Type B pancreatic cell (in vitro differentiated cells): ENCODE results near the gene NUDT3. TPM values are rescaled to one million over a fixed set of nuclear protein-coding genes. Genes with fewer than 3 reads are reported as not detected.

Experiments
- DNase-seq: peaks from one replicate; pipeline ENCODE4 v3.0.0; 2021; ENCODE audit warnings: mixed read lengths; ENCODE audit not compliant: unreplicated experiment; ENCODE audit errors: extremely low spot score
- H3K27ac Mint-ChIP-seq: 2 replicates; pipeline ENCODE4 v1.8.0; 2021; ENCODE audit warnings: mild to moderate bottlenecking, mixed read lengths
- H3K27me3 Mint-ChIP-seq: 2 replicates; pipeline ENCODE4 v1.8.0; 2021; ENCODE audit warnings: mixed read lengths
- H3K36me3 Mint-ChIP-seq: 2 replicates; pipeline ENCODE4 v1.8.0; 2021; ENCODE audit warnings: mixed read lengths
- H3K4me1 Mint-ChIP-seq: one replicate; pipeline ENCODE4 v1.8.0; 2021; ENCODE audit warnings: mixed read lengths; ENCODE audit not compliant: unreplicated experiment
- H3K4me3 Mint-ChIP-seq: 2 replicates; pipeline ENCODE4 v1.8.0; 2021; ENCODE audit warnings: mild to moderate bottlenecking, mixed read lengths
- H3K9me3 Mint-ChIP-seq: 2 replicates; pipeline ENCODE4 v1.8.0; 2021; ENCODE audit warnings: mixed read lengths
- total RNA-seq: library from RNA; stranded (reverse); gene quantifications from 2 replicates; pipeline ENCODE4 v1.2.1, GENCODE V29; 2021; ENCODE audit warnings: low replicate concordance
- TF ChIP-seq, protein P1 (sequence below): fragments of 200-600 bp; sonication (generic); conservative IDR thresholded peaks from 2 replicates; pipeline ENCODE4 v1.5.0; 2021; ENCODE audit warnings: antibody characterized with exemption, mild to moderate bottlenecking

The NUDT3 gene
- total RNA-seq, 1 donor from 2014 or later, result 31.9 TPM

DNA sequence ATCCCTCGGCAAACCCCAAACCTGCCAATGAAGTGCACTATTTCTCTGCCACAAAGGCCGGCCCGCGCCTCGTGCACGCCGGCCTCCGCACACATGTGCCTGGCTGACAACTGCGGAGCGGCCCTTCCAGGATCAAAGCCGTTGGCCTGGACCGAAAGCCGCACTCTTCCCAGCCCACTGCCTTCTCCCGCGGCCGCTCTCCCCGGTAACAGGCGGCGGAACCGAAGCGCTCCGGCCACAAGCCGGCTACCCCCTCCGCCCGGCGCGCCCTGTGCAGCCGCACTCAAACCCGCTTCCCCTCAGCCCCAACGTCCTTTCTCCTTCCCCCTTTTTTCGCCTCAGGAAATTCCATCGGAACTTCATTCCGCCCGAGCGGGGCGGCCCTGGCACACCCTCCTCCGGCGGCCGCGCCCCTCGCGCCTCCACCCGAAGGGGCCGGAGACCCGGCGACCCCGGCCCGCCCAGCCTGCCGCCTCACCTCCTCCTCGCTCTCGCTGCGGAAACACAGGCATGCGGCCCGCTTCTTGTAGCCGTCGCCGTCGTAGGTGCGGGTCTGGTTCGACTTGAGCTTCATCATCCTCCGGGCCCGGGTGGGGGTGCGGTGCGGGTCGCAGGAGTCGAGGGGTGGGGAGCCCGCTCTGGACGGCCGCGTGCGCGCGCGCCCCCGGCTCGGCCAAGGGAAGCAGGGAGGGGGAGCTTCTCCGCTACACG, 528 bp downstream of the NUDT3 start:
- Mint-ChIP-seq H3K27ac (no peak overlapping the region), H3K4me1 (peaks cover 22% of the 10 kb centered on the region), H3K36me3 (no peaks in the 10 kb centered on the region), H3K4me3 (no peak overlapping the region), H3K9me3 (no peaks in the 10 kb centered on the region), H3K27me3 (no peaks in the 10 kb centered on the region)
- DNase-seq, result peak; percentile 81
- TF ChIP-seq, protein P1, sequence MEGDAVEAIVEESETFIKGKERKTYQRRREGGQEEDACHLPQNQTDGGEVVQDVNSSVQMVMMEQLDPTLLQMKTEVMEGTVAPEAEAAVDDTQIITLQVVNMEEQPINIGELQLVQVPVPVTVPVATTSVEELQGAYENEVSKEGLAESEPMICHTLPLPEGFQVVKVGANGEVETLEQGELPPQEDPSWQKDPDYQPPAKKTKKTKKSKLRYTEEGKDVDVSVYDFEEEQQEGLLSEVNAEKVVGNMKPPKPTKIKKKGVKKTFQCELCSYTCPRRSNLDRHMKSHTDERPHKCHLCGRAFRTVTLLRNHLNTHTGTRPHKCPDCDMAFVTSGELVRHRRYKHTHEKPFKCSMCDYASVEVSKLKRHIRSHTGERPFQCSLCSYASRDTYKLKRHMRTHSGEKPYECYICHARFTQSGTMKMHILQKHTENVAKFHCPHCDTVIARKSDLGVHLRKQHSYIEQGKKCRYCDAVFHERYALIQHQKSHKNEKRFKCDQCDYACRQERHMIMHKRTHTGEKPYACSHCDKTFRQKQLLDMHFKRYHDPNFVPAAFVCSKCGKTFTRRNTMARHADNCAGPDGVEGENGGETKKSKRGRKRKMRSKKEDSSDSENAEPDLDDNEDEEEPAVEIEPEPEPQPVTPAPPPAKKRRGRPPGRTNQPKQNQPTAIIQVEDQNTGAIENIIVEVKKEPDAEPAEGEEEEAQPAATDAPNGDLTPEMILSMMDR, result no peak

GRCh38 chr6:34391473-34391785, 1.0 kb downstream of the NUDT3 start:
- Mint-ChIP-seq H3K9me3 (no peaks in the 10 kb centered on the region), H3K27me3 (no peaks in the 10 kb centered on the region), H3K27ac (no peak overlapping the region), H3K4me3 (no peak overlapping the region), H3K36me3 (no peaks in the 10 kb centered on the region), H3K4me1 (peaks cover 24% of the 10 kb centered on the region)
- no peak for DNase-seq
- TF ChIP-seq, protein P1, result no peak

DNA sequence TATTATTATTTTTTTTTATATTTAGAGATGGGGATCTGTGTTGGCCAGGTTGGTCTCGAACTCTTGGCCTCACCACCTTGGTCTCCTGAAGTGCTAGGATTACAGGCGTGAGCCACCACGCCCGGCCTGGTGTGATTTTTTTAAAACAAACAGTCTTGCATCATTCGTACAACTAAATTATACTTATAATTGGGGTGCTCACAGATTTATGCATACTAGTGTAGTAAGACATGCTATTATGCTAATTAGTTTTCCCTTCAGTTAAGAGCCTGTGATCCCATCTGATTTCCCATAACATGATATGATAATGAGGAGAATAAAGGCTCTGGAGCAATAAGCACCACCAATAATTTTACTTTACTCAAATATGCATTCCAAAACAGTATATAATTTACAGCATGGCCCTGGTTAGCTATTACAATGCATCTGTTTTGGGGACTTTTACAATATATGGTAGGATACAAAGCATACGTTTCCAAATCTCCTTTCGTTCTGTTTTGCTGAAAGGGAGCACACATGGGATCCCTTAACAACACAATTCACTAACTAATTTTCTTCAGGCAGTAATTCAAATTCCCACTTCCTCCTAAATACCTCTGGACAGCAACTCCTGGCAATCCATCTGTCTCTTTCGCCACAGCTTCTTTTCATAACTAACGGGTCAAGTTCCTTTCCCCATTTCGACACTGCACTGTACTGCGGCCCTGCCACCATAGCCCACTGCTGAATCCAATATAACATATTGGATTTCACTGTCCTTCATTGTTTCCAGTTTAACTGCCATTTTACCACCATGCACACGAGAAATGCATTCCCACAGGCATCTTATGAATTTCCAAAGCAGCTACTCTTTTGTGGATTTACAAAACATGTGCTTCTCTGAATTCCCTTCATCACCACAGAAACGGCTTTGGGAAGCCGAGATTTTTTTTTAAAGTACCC, 1.7 kb downstream of the NUDT3 start:
- H3K27ac Mint-ChIP-seq, result no peak overlapping the region
- H3K4me3 Mint-ChIP-seq, result no peak overlapping the region
- H3K36me3 Mint-ChIP-seq, result no peaks in the 10 kb centered on the region
- no peaks in the 10 kb centered on the region for H3K9me3 Mint-ChIP-seq
- H3K27me3 Mint-ChIP-seq, result no peaks in the 10 kb centered on the region
- DNase-seq, result no peak
- H3K4me1 Mint-ChIP-seq, result peaks cover 30% of the 10 kb centered on the region
- TF ChIP-seq, protein P1, result no peak

DNA sequence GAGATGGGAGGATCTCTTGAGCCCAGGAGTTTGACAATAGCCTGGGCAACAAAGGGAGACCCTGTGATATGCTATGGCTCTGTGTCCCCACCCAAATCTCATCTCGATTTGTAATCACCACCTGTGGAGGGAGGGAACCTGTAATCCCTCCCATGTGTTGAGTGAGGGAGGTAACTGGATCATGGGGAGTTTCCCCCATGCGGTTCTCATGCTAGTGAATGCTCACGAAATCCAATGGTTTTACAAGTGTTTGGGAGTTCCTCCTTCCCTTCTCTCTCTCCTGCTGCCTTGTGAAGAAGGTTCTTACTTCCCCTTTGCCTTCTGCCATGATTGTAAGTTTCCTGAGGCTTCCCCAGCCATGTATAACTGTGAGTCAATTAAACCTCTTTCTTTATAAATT, 3.4 kb downstream of the NUDT3 start:
- no peak for DNase-seq
- Mint-ChIP-seq H3K9me3 (no peaks in the 10 kb centered on the region), H3K27me3 (no peaks in the 10 kb centered on the region), H3K4me3 (no peak overlapping the region), H3K27ac (no peak overlapping the region), H3K4me1 (peaks cover 42% of the 10 kb centered on the region), H3K36me3 (no peaks in the 10 kb centered on the region)
- TF ChIP-seq, protein P1, result no peak

GRCh38 chr6:34388421-34388820, 4.0 kb downstream of the NUDT3 start:
- no peak overlapping the region for H3K4me3 Mint-ChIP-seq
- DNase-seq, result no peak
- H3K27ac Mint-ChIP-seq, result no peak overlapping the region
- no peaks in the 10 kb centered on the region for H3K27me3 Mint-ChIP-seq
- H3K9me3 Mint-ChIP-seq, result no peaks in the 10 kb centered on the region
- TF ChIP-seq, protein P1, result no peak
- peaks cover 44% of the 10 kb centered on the region for H3K4me1 Mint-ChIP-seq
- H3K36me3 Mint-ChIP-seq, result no peaks in the 10 kb centered on the region
